Stimulated activated CD4-positive, alpha-beta T cell treated with anti-CD3 and anti-CD28 coated beads, Interleukin-4, amount 100 ng/mL, for 1 hour (primary cell): ENCODE data around the gene ATP5F1D.
A peak's percentile ranks its signal among the peaks of the same experiment; 100 is the strongest.

Source experiments
- DNase-seq: peaks from one replicate; pipeline ENCODE4 v3.0.0-alpha.2; 2020

Gene ATP5F1D

GRCh38 chr19:1259876-1260748, 18.6 kb downstream of the ATP5F1D start:
- peak; percentile 48 for DNase-seq

GRCh38 chr19:1260749-1261537, 19.4 kb downstream of the ATP5F1D start:
- DNase-seq = peak; percentile 96

GRCh38 chr19:1261538-1261797, 19.9 kb downstream of the ATP5F1D start:
- no peak for DNase-seq

- DNase-seq = no peak
These were observed 20.5 kb downstream of the ATP5F1D start for GRCh38 chr19:1261798-1262622.

- no peak for DNase-seq
These were observed 21.1 kb downstream of the ATP5F1D start for GRCh38 chr19:1262623-1263123.

GRCh38 chr19:1263188-1263587, 21.6 kb downstream of the ATP5F1D start:
- no peak for DNase-seq

- DNase-seq = no peak
These were observed 23.5 kb downstream of the ATP5F1D start for GRCh38 chr19:1264801-1265614.

GRCh38 chr19:1265615-1266128, 24.1 kb downstream of the ATP5F1D start:
- peak; percentile 42 for DNase-seq

- DNase-seq = peak; percentile 77
These were observed 24.8 kb downstream of the ATP5F1D start for GRCh38 chr19:1266129-1266915.

- DNase-seq = peak; percentile 67
These were observed 25.4 kb downstream of the ATP5F1D start for GRCh38 chr19:1266916-1267476.

GRCh38 chr19:1267477-1268225, 26.1 kb downstream of the ATP5F1D start:
- DNase-seq = no peak

GRCh38 chr19:1268226-1269064, 26.9 kb downstream of the ATP5F1D start:
- no peak for DNase-seq

- peak; percentile 99 for DNase-seq
These were observed 27.5 kb downstream of the ATP5F1D start, which contains the start of gene CIRBP for GRCh38 chr19:1269065-1269477. CIRBP (plus strand) TSS chr19:1269332; CDS start chr19:1270934, 1,602 bp downstream.

GRCh38 chr19:1269478-1270212, 28.1 kb downstream of the ATP5F1D start:
- DNase-seq = peak; percentile 86

- peak; percentile 32 for DNase-seq
These were observed 28.8 kb downstream of the ATP5F1D start for GRCh38 chr19:1270213-1270853.

- DNase-seq = no peak
These were observed 29.4 kb downstream of the ATP5F1D start for GRCh38 chr19:1270854-1271527.
